Measurements from ENCODE around the gene EMC6. TPM values are rescaled to one million over a fixed set of nuclear protein-coding genes. Genes with fewer than 3 reads are reported as not detected.

Gene EMC6
- total RNA-seq, 2 donors from 2014 or later, result 19.1 to 22.2 TPM

DNA sequence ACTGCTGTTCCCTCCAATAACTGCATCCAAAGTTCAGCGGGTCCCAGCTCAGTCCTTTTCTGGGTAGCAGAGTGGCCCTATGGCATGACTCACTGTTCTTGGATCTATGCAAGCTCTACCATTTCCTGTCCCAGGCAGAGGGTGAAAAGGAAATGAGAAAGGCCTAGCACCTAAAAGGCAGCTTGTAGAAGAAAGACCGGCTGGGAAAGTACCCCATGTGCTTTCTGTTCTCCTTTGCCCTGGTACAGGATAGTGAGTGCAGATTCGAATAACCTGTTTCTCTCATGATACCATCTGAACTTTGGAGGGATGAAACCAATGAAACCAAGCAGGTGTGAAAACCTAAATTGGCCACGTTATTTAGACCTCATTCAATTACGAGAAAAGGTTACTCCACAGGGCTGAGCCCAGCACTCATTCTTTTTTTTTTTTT lies 42.4 kb downstream of the EMC6 start:
- no peaks in the 10 kb centered on the region for H3K27me3 ChIP-seq
- no peak for DNase-seq (ENCODE audit: low spot score)
- no peak overlapping the region for H3K4me3 ChIP-seq
- H3K4me1 ChIP-seq, result no peaks in the 10 kb centered on the region
- no peak overlapping the region for H3K27ac ChIP-seq
- TF ChIP-seq, protein P1, sequence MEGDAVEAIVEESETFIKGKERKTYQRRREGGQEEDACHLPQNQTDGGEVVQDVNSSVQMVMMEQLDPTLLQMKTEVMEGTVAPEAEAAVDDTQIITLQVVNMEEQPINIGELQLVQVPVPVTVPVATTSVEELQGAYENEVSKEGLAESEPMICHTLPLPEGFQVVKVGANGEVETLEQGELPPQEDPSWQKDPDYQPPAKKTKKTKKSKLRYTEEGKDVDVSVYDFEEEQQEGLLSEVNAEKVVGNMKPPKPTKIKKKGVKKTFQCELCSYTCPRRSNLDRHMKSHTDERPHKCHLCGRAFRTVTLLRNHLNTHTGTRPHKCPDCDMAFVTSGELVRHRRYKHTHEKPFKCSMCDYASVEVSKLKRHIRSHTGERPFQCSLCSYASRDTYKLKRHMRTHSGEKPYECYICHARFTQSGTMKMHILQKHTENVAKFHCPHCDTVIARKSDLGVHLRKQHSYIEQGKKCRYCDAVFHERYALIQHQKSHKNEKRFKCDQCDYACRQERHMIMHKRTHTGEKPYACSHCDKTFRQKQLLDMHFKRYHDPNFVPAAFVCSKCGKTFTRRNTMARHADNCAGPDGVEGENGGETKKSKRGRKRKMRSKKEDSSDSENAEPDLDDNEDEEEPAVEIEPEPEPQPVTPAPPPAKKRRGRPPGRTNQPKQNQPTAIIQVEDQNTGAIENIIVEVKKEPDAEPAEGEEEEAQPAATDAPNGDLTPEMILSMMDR (IDR thresholded peaks at IDR 0.05), result no peak
- H3K9me3 ChIP-seq, result no peaks in the 10 kb centered on the region
- H3K36me3 ChIP-seq, result peaks cover 16% of the 10 kb centered on the region

DNA sequence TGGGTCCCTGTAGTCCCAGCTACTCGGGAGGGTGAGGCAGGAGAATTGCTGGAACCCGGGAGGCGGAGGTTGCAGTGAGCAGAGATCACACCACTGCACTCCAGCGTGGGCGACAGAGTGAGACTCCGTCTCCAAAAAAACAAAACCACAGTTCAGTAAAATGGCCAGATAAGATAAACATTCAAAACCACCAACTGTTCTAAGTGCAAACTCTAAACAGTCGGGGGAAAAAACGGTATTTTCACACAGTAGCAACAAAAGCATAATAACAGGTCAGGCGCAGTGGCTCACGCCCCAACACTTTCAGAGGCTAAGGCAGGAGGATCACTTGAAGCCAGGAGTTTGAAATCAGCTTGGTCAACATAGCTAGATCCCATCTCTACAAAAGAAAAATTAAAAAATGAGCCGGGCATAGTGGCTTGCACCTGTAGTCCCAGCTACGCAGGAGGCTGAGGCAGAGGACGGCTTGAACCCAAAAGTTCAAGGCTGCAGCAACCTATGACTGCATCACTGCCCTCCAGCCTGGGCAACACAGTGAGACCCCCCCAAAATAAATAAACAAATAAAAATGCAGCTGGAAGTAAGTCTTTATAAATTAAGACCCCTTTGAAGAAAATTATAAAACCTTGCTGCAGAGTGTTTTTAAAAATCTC lies 44.3 kb downstream of the EMC6 start:
- Histone ChIP-seq H3K27me3 (no peaks in the 10 kb centered on the region), H3K9me3 (no peaks in the 10 kb centered on the region), H3K36me3 (peaks cover 34% of the 10 kb centered on the region), H3K4me3 (no peak overlapping the region), H3K4me1 (no peaks in the 10 kb centered on the region), H3K27ac (no peak overlapping the region)
- TF ChIP-seq, protein P1 (IDR thresholded peaks at IDR 0.05), result no peak
- DNase-seq (ENCODE audit: low spot score), result no peak

DNA sequence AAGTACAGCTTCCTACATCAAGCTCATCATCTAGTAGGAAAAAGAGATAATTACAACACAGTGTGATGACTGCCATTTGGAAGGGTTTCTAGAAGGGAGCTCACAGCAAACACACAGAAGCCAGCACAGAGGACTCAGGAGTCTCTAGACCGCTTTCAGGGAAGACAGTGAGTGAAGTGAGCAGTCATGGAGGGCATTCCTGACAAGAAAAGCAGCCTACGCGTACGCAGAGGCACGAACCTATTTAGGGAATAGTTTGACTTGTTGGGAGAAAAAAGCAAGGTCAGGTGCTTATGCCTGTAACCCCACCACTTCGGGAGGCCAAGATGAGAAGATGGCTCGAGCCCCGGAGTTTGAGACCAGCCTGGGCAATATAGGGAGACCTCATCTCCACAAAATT lies 46.7 kb downstream of the EMC6 start:
- no peak for DNase-seq (ENCODE audit: low spot score)
- no peaks in the 10 kb centered on the region for H3K9me3 ChIP-seq
- peaks cover 44% of the 10 kb centered on the region for H3K36me3 ChIP-seq
- TF ChIP-seq, protein P1 (IDR thresholded peaks at IDR 0.05), result no peak
- H3K4me3 ChIP-seq, result no peak overlapping the region
- no peak overlapping the region for H3K27ac ChIP-seq
- no peaks in the 10 kb centered on the region for H3K27me3 ChIP-seq
- peaks cover 0 to 11% of the 10 kb centered on the region in 2 donors for H3K4me1 ChIP-seq

DNA sequence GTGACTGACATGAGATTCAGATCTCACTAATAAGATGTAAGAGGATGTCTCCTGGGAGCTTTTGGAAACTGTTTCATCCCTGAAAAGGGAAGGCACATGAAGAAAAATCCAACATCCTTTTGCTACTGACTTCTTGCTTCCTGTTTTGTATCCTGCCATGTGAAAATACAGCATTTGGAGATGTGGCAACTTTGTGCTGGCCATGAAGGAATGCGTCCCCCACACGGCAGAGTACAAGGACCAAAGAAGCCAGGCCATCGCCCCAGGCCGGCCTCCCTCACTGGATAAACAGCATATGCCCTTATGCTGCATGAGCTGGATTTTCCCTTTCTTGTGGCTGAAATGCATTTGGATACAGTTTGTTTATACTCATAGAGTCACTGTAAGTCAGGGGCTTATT lies 49.6 kb downstream of the EMC6 start:
- TF ChIP-seq, protein P1 (IDR thresholded peaks at IDR 0.05), result no peak
- no peak overlapping the region for H3K27ac ChIP-seq
- no peaks in the 10 kb centered on the region for H3K9me3 ChIP-seq
- H3K36me3 ChIP-seq, result peaks cover 48% of the 10 kb centered on the region
- H3K4me3 ChIP-seq, result no peak overlapping the region
- DNase-seq (ENCODE audit: low spot score), result no peak
- H3K4me1 ChIP-seq, result peaks cover 0 to 19% of the 10 kb centered on the region in 2 donors
- no peaks in the 10 kb centered on the region for H3K27me3 ChIP-seq

DNA sequence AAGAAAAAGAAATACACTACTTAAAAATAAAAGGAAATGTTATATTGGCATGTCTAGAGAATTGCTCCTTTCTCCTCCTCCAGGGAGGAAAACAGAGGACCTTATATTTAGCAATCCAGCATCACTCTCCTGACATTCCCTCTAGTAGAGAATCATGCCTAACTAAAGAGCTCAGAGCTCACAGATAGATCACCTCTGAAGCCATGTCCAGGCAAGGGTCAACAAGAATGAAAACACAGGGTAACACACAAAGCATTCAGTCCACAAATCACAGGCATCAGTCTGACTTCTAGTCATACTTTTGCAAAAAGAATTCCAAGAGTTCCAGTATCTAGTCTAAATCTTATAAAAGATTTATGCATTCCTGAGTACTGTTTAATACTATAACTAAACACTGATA lies 50.7 kb downstream of the EMC6 start:
- TF ChIP-seq, protein P1 (IDR thresholded peaks at IDR 0.05), result no peak
- Histone ChIP-seq H3K4me3 (no peak overlapping the region), H3K36me3 (peaks cover 48% of the 10 kb centered on the region), H3K27ac (no peak overlapping the region), H3K4me1 (peaks cover 0 to 22% of the 10 kb centered on the region in 2 donors), H3K27me3 (no peaks in the 10 kb centered on the region), H3K9me3 (no peaks in the 10 kb centered on the region)
- no peak for DNase-seq (ENCODE audit: low spot score)

Other genes with a start within 250 kb of the EMC6 start
- gene OR1E2, start 235.0 kb upstream of the EMC6 start, total RNA-seq, result not detected
- gene SPATA22, start 197.0 kb upstream of the EMC6 start, total RNA-seq, result 1 to 10 TPM in 1 of 2 donors, under 1 TPM in 1; 0.82 to 1.8 TPM
- 1 to 10 TPM in 1 of 2 donors, under 1 TPM in 1; 0.33 to 1.0 TPM for gene ASPA, start 192.8 kb upstream of the EMC6 start, total RNA-seq
- gene TRPV3, start 111.0 kb upstream of the EMC6 start, total RNA-seq, result 1 to 10 TPM in 1 of 2 donors, under 1 TPM in 1; 0.51 to 2.8 TPM
- gene TRPV1, start 59.4 kb upstream of the EMC6 start, total RNA-seq, result 1 to 10 TPM; 1.8 to 3.2 TPM
- gene SHPK, start 32.6 kb upstream of the EMC6 start, total RNA-seq, result 1 to 10 TPM; 3.3 to 4.2 TPM
- 10 to 100 TPM; 17.6 to 19.1 TPM for gene CTNS, start 32.1 kb upstream of the EMC6 start, total RNA-seq
- 100 to 1,000 TPM; 212 to 227 TPM for gene TAX1BP3, start 234 bp upstream of the EMC6 start, total RNA-seq
- 1 to 10 TPM; 5.4 to 8.1 TPM for gene P2RX5, start 27.3 kb downstream of the EMC6 start, total RNA-seq
- not detected for gene HASPIN, start 55.1 kb downstream of the EMC6 start, total RNA-seq
- gene ITGAE, start 132.4 kb downstream of the EMC6 start, total RNA-seq, result 10 to 100 TPM; 23.4 to 26.1 TPM
- gene NCBP3, start 177.4 kb downstream of the EMC6 start, total RNA-seq, result 10 to 100 TPM; 15.2 to 21.4 TPM
- 1 to 10 TPM; 3.0 to 3.2 TPM for gene CAMKK1, start 224.2 kb downstream of the EMC6 start, total RNA-seq
- gene P2RX1, start 247.7 kb downstream of the EMC6 start, total RNA-seq, result 1 to 10 TPM in 1 of 2 donors, under 1 TPM in 1; 0.85 to 2.8 TPM